RCC 7860 (cell line): ENCODE measurements around the gene TMEM51.
A peak's percentile ranks its signal among the peaks of the same experiment; 100 is the strongest.
"Not testable (repeated sequence)": the region's sequence is repeated elsewhere in the genome, so short reads cannot be mapped to it uniquely, and the experiment has no call there.

Experiments used
- DNase-seq: peaks from one replicate; pipeline ENCODE4 v3.0.0-alpha.2; 2015; ENCODE audit warnings: low spot score
- FAIRE-seq: peaks from 2 replicates; lab custom pipeline; 2012; peaks lifted over from hg19 to GRCh38; lab: Jason Lieb, UNC

Gene TMEM51

DNA sequence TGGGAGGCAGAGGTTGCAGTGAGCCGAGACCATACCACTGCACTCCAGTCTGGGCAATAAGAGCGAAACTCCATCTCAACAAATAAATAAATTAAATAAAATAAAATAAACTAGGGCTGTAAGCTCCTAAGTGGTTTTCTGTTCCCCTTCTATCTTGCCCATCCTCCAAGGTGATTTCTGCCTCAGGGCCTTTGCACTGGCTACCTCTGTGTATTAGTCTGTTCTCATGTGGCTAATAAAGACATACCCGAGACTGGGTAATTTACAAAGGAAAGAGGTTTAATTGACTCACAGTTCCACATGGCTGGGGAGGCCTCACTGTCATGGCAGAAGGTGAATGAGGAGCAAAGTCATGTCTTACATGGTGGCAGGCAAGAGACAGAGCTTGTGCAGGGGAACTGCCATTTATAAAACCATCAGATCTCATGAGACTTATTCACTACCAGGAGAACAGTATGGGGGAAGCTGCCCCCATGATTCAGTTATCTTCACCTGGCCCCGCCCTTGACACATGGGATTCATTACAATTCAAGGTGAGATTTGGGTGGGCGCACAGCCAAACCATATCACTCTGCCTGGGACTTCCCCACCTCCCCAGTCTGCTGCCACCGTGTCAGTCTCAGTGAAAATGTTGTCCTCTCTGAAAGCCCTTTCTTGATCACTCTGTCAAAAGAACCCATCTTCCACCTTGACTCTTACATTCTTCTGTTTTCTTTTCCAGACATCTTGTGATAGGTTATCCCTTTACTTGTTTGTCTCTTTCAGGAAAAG lies 22.0 kb downstream of the TMEM51 start:
- not testable (repeated sequence) for FAIRE-seq, DNase-seq

DNA sequence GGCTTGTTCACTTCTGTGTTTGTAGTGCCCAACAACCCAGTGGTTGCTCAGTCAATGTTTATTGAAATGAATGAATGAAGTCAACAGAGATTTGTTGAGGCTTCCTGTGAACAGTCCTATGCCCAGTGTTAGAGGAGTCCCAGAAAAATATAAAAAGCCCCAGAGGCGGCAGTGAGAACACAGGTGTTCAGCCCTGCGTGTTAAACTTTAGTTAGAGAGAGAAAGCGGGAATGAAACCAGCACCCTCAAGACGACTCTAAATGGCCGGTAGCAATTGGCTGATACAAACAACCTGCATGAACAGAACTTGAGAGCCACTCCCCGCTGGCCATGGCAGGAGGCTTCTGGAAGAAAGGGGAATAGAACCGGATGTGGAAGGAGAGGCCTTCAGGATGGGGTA lies 22.6 kb downstream of the TMEM51 start:
- FAIRE-seq (no peak), DNase-seq (no peak)

DNA sequence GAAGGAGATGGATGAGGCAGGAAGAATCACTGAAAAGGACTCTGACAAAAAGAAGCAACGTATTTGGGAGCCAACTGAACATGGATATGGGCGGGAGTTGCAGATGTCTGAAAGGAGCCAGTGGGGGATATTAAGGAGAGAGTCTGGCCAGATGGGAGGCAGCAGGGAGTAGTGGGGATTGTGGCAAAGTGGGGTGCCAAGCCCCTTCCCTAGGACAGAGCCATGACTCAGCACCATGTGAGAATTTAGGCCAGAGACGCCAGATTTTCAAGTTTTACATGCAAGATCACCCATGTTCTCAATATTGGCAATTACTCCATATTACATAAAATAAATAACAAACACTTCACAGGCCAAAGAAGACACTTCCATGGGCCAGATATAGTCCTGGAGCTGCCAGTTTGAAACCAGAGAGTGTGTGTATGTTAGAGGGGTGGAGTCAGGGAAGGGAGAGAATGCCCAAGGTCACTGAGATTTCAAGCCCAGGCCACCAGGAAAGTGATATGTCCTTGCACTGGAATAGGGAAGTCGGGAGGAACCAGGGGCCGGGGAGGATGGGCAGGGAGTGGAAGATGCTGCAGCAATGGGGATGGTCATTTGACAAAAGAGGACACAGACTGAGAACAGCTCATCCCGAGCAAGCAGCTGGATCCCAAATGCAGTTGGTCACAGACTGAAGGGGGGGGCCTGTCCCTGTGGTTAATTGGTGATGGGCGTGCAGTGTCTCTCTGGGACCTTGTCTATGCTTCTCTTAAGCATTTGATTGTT lies 23.5 kb downstream of the TMEM51 start:
- no peak for DNase-seq
- no peak for FAIRE-seq

DNA sequence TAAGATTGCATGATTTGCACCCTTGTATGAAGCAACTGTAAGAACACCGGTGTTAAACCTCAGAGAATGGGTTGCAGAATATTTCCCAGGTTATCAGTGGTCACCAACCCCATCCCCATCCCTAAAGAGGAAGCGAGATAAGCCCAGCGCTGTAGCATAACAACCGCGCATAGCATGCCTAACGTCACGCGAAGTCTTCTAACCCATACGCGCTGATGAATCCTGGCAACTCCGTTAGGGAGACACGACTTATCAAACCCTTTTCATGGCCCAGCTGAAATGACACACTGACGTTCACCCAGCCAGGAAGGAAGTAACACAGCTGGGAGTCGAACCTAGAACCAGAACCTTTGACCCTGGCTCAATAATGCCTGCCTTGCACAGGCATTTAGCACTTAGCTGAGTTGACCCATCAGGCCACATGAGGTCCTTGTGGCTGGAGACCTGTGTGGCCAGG lies 24.2 kb downstream of the TMEM51 start:
- peak; percentile 16 for DNase-seq
- no peak for FAIRE-seq

DNA sequence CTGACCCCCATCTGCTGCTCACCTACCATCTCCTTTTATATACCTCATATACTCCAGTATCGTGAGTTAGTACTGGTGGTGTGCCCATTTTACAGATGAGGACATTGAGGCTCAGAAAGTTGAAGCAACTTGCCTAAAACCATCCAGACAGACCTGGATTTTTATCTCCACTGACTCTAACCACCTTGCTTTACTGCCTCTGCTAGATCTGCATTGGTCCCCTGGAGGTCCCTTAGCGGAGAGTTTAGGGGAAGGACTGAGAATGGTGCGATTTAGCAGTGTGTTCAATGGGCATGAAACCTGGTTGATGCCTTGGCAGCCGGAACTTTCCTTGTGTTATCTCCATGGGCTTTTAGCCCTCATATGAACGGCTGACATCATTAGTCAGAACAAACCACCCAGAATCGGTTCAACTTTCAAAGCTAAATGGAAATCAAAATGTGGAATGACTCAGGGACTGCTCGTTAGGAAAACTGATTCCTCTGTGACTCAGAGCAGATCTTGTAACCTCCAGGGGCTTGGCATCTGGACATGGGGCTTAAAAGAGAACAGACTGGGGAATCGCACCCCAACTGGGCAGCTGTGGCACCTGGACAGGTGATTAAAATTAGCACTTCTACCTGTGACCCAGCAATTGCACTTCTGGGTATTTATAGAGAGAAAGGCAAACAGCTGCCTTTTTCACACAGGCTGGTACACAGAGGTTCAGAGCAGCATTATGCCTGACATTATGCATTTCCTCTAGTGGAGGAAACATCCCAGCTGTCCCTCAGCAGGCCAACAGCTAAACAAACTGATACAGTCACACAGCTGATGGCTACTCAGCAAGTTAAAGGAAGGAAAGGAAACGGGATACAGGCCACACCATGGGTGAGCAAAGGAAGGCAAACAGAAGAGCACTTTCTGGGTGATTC lies 25.3 kb downstream of the TMEM51 start:
- DNase-seq (peak; percentile 95), FAIRE-seq (peak; percentile 98)

DNA sequence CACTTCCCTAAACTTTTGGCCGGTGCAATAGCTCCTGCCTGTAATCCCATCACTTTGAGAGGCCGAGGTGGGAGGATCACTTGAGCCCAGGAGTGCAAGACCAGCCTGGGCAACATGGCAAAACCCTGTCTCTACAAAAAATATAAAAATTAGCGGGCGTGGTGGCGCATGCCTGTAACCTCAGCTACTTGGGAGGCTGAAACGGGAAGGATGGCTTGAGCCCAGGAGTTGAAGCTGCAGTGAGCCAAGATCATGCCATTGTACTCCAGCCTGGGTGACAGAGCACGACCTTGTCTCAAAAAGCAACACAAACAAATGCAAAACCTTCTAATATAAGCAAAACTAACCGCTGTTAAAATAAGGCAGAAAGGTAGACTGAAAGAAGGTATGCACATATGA lies 25.9 kb downstream of the TMEM51 start:
- DNase-seq (no peak), FAIRE-seq (no peak)

DNA sequence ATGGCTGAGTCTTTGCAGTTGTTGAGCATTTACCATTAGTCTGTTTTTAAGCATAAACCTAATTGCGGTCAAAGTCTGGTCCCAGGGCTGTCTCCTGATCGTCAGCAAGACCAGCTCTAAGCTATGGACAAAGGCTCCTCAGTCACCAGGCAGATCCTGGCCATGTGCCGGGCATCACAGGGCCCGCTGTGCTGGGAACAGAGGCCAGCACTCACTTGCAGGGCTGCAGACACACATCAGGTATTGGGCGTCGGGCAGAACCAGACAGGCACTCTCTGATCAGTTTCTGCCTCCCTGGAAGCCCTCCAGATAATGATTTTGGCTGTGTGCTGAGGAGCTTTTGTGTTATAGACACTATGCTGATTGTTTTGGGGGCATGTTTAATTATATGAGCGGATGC lies 26.6 kb downstream of the TMEM51 start:
- FAIRE-seq: no peak

DNA sequence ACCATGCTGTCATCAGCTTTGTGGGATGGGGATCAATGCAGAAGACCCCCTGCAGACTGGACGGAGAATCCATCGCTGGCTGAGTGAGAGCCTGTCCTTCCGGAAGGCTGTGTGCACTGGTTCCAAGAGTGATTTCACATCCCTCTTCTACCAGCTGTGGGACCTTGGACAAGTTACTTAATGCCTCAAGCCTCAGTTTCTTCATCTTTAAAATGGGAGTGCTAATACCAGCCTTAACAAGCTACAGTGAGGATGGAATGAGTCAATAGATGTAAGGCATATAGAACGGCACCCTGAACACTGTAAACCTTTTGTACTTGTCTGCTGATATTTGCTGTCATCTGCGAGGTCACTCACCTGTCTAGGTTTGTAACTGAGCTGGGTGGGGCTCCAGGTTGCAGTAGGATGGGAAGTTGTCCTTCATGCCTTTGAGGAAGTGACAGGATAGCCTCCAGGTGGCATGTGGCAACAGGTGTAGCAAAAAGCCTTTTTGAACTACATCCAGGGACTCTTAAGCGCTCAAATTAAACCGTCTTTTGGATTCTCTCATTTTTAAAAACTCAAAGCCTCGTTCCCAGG lies 27.5 kb downstream of the TMEM51 start:
- DNase-seq (no peak), FAIRE-seq (no peak)

More for the DNA sequence above, 26.6 kb downstream of the TMEM51 start:
- no peak for DNase-seq

DNA sequence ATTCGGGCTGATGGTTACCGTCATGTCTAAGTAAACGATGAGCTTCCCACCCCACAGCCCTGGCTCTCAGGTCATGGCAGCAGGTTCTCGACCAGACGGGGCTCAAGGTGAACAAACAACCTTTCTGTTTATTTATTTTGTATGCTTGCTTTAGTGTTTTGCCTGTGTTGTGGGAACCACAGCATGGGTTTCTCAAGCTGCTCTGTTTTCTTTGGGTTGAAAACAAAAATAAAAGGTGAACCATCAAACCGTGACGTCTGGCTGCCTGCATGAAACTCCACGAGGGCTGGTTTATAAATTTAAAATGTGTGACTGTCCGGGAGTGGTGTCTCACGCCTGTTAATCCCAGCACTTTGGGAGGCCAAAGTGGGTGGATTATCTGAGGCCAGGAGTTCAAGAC lies 28.0 kb downstream of the TMEM51 start:
- no peak for DNase-seq
- no peak for FAIRE-seq

DNA sequence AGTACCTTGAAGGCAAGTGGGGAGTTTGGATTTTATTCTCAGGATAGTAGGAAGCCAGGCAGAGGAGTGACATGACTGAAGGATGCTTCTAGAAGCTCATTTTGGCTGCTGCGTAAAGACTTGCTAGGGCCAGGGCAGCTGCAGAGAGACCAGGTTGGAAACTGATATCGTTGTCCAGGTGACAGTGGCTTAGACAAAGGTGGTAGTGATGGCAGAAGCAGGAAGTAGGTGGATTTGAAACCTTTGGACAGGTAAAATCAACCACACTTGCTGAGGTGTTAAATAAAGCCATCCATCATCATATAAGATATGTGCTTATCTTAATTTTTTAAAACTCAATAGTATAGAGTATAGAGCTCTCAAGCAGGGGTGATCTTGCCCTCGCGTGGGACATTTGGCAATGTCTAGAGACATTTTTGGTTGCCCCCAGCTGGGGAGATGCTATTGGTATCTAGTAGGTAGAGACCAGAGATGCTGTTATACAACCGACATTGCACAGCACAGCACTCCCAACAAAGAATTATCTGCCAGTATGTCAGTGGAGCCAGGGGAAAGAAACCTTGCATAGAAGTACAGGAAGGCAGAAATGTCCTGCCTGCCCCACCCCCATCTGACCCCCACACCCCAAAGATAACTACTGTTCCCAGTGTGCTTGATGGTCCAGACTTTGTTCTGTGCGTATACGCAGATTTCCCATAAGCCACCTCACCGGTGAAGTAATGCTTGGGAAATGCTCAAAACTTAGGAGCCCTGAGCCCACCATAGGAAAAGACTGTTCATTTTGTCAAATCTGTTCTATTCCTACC lies 31.1 kb downstream of the TMEM51 start:
- DNase-seq (no peak), FAIRE-seq (no peak)

DNA sequence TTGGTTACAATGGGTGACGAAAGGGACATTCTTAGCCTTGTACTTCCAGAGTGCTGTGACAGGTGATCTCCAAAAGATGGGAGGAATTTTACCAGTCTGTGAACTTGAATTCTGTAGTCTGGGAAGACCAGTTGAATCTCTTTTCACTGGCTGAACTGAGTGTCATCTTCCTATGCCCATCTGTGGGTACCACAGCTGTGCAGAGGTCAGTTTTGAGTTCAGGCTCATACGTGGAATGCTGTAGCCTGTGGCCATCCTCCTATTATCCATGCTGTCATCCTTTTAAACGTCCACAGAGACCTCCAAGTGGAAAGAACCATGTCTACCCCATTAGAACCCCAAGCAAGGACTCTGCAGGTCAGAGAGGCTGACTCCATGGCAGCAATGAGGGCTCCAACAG lies 32.1 kb downstream of the TMEM51 start:
- FAIRE-seq: no peak
- DNase-seq: no peak

DNA sequence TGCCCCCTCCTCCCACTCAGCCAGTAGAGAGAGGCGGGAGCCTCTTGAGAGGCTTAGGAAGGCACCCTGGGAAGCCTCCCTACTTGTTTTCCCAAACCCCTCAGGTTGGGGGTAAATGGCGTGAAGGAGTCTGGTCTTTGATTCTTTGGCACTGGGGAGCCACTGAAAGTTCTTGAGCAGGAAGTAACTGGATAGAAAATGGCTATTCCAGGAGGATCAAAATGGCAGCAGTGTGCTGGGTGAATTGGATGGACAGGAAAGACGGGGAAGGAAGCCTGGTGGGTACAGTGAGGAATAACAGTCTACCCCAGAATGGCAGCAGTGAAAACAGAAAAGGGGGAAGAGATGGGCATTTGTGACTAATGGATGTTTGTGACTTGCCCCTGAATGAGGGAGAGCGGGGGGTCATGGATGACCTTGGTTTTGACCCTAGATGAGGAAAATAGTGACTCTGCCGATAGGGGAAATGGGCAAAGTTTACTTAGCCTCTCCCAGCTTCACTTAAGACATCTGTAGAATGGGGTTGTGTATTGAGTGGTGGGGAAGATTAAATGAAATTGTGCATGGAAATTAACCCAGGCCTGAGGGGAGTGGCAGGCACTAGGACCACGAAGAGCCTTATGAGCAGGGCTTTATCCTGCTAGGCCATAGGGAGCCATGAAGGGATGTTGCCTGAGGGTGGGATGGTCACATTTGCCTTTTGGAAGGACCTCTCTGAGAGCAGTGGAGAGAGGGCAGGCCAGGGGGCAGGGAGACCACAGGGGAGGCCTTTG lies 32.7 kb downstream of the TMEM51 start:
- no peak for DNase-seq
- no peak for FAIRE-seq

DNA sequence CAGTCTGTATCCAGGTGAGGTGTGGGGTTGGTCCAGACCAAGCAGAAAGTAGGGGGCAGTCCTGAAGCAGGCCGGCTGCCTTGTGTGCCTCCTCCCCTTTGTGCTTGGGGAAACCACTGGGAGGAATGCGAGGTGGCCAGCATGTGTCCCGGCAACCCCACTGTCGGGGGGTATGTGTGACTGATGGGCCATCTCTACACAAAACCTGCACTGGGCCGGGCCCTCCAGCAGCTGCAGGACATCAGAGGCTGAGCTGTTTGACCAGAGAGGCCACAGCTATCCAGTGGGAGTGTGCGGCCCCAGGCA lies 33.3 kb downstream of the TMEM51 start:
- DNase-seq (no peak), FAIRE-seq (no peak)

DNA sequence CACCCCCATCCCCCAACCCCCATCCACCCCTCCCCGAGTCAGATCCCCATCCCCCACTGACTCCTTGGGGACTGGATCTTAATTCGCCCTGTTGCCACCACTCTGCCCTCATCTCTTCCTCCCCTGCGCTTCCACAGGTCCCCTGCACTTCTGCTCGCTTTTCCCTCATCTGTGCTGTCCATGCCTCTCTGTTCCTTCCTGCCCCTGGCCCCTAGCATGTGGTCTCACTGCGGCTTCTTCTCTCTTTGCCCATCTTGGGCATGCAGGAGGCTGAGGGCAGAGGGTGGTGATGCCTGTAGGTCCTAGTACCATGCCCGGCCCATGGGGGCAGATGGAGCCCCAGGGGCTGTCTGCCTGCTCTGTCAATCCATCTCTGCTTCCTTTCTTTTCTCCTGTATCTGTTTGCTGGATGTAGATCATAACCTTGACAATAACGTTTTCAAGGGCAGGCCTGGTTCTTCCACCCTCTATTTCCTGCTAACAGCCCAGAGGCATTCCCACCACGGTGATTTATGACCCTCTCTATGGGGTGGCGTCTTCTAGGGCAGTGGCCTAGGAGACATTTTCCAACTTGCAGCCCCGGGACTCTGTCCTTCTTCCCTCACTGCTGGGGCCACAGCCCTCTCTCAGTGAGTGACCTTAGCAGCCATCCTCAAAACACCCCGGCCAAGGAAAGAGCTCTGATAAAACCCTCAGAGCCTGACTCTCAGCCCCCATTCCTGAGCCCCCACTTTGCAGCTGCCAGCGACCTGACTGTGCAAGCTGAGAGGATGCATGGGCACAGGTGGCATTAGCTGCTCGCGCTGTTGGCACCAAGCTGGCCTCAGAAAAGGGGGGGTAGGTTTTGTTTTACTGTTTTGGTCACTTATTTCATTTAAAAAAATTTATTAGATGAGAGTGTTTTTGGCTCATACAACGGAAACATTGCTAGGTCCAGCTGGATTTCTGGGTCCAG lies 33.9 kb downstream of the TMEM51 start:
- DNase-seq (no peak), FAIRE-seq (no peak)

DNA sequence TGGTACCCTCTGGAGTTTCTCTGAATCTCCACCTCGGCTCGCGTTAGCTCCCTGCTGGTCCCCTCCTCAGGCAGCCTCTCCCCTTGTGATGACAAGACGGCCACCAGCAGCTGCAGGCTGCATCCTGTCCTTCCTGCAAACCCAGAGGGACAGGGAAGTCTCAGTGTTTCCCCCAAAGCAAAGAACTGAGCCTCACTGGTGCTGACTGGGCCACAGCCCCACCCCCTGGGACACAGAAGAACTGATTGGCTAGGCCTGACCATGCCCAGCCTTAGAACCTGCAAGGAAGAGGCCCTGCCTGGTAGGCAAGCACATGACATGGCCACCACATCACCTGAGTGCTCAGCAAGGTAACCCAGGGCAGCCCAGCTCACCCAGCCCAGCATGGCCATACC lies 34.6 kb downstream of the TMEM51 start:
- DNase-seq (no peak), FAIRE-seq (no peak)

DNA sequence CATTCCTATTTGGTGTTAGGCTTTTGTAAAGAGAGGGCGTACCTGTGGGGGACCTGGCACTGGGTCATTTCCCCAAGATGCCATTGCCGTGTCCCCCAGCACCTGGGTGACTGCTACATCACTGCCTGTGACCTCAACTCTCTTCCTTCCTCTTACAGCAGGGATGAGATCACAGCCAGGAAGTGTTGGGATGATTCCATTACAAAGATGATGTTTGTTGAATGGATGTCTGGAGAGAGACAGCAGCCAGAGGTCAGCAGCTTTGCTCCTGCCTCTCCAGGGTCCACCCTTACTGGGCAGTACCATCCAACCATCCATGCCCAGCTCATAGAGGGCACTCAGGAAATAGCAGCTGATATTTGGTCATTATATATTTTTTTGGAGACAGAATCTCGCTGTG lies 35.1 kb downstream of the TMEM51 start:
- DNase-seq (peak; percentile 65), FAIRE-seq (no peak)

DNA sequence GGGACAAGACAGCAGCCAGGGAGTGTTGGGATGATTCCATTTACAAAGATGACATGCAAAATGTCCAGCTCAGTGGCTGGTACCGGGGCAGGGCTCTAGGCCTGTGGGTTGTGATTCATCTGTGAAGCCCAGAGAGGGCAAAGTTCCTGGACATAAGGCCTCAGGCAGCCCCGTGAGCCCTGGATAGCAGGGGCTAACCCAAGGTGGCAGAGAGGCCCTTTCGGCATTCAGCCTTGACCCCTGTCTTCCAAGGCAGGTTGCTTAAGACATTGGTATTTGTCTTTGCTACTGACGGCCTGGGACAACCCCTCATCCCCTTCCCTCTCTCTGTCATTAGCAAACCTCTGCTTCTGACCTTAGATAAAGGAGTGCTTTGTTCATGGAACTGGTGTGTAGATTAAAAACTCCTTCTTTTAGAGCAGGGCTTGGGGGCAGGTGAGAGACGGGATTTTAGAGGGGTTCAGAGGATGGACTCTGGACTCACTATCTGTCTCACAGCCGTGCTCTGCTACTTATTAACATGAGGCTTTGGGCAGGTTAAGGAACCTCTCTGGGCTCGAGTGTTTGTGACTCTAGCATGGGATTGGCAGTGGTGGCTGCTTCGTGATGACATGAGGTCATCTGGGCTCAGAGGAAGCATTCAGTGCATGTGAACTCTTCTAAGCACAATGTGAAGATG lies 36.3 kb downstream of the TMEM51 start:
- FAIRE-seq (peak; percentile 86), DNase-seq (peak; percentile 69)

DNA sequence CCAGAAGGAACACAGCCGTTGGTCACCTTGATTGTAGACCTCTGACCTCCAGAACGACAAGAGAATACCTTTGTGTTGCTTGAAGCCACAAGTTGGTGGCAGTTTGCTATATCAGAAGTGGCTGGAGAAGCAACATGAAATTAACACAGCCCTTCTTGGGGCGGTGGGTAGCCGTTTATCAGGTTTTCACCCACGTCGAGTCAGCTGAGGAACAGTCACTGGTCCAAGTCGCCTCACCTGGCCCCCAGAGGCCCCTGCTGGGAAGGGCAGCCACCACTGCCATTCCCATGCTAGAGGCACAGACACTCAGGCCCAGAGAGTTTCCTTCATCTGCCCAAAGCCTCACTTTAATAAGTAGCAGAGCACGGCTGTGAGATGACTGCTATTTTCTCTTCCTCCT lies 37.7 kb downstream of the TMEM51 start:
- FAIRE-seq: no peak
- no peak for DNase-seq
